HG02884 (cell line): ENCODE measurements around the gene NELFA.
"Not testable (repeated sequence)": the region's sequence is repeated elsewhere in the genome, so short reads cannot be mapped to it uniquely, and the experiment has no call there.

Experiments used
- ATAC-seq: cut with Tn5 transposase; IDR thresholded peaks from one replicate; pipeline ENCODE4 v1.9.1; 2021; ENCODE audit warnings: mild to moderate bottlenecking, moderate library complexity; ENCODE audit not compliant: unreplicated experiment

Gene NELFA

GRCh38 chr4:1996866-1997611, 11.7 kb downstream of the NELFA start:
- no peak for ATAC-seq

- ATAC-seq: no peak
Measured at GRCh38 chr4:1994938-1995337, 13.8 kb downstream of the NELFA start.

- ATAC-seq: not testable (repeated sequence)
Measured at GRCh38 chr4:1993718-1994516, 14.9 kb downstream of the NELFA start.

- no peak for ATAC-seq
Measured at GRCh38 chr4:1993169-1993516, 15.6 kb downstream of the NELFA start.

- ATAC-seq: no peak
Measured at GRCh38 chr4:1992468-1993168, 16.2 kb downstream of the NELFA start.

GRCh38 chr4:1991596-1992434, 17.0 kb downstream of the NELFA start:
- no peak for ATAC-seq

GRCh38 chr4:1991087-1991486, 17.7 kb downstream of the NELFA start:
- no peak for ATAC-seq

- no peak for ATAC-seq
Measured at GRCh38 chr4:1990676-1991075, 18.1 kb downstream of the NELFA start.

GRCh38 chr4:1990348-1990645, 18.5 kb downstream of the NELFA start:
- no peak for ATAC-seq

- no peak for ATAC-seq
Measured at GRCh38 chr4:1989533-1990347, 19.0 kb downstream of the NELFA start.

- no peak for ATAC-seq
Measured at GRCh38 chr4:1988327-1988724, 20.4 kb downstream of the NELFA start.

GRCh38 chr4:1987721-1988326, 20.9 kb downstream of the NELFA start:
- no peak for ATAC-seq

GRCh38 chr4:1987296-1987695, 21.5 kb downstream of the NELFA start:
- no peak for ATAC-seq

- no peak for ATAC-seq
Measured at GRCh38 chr4:1986578-1987210, 22.1 kb downstream of the NELFA start.

GRCh38 chr4:1985780-1986577, 22.8 kb downstream of the NELFA start:
- no peak for ATAC-seq

GRCh38 chr4:1985294-1985693, 23.5 kb downstream of the NELFA start:
- no peak for ATAC-seq

- no peak for ATAC-seq
Measured at GRCh38 chr4:1984406-1985191, 24.2 kb downstream of the NELFA start.
